Measurements from ENCODE around the gene SH3RF3.

DNA sequence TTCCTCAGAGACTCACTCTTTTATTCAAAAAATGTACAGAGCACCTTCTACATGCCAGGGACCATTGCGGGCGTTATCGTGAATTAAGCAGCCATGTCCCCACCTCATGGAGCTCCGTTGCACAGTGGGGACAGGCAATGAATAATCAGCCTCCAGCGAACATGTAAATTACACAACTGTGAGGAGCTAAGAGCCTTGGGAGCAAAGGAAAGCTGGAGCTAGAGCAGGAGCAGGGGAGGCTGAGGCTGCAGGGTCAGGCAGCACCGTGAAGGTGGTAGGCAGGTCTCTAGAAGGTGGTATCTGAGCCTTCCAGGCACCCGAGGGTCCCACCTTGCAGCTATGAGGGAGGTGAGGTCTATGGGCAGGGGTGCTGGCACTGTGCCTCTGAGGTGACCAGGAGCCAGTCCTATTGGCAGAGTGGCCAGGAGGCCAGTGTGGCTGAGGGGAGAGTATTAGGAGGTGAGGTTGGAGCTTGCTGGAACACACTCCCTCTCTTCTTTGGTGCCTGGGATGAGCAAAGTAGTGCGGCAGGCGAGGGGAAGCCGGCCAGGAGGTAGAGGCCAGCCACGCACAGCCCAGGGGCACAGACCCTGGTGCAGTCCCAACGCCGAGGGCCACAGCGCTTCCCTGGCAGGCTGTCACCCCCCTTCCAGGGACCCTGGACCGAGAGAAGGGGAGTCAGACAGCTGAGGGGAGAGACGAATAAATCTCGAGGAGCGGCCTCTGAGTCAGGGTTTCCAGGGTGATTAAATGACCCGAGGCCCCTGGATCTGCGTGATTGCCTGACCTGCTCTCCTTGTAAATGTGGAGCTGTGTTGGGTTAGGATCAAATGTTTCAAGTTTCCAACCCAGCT lies 317.5 kb downstream of the SH3RF3 start:
- TF ChIP-seq EZH2 (IDR thresholded peaks at IDR 0.05) (no peak), TCF7L2 (IDR thresholded peaks at IDR 0.05; ENCODE audit: borderline replicate concordance, extremely low read depth, insufficient read depth, insufficient read length) (no peak), ZFX (IDR thresholded peaks at IDR 0.05) (no peak), RAD21 (IDR thresholded peaks at IDR 0.05; ENCODE audit: low read depth) (no peak), SRF (IDR thresholded peaks at IDR 0.05; ENCODE audit: low read depth) (no peak), POLR2A (IDR thresholded peaks at IDR 0.05; ENCODE audit: borderline replicate concordance, extremely low read depth, insufficient read depth, insufficient read length) (no peak), EGR1 (IDR thresholded peaks at IDR 0.05; ENCODE audit: low read depth) (no peak), ZNF274 (IDR thresholded peaks at IDR 0.05; ENCODE audit: low read depth, low read length) (no peak), SP1 (IDR thresholded peaks at IDR 0.05; ENCODE audit: low read depth) (no peak), SIN3A (IDR thresholded peaks at IDR 0.05; ENCODE audit: low read depth) (no peak)
- TF ChIP-seq, protein P1, sequence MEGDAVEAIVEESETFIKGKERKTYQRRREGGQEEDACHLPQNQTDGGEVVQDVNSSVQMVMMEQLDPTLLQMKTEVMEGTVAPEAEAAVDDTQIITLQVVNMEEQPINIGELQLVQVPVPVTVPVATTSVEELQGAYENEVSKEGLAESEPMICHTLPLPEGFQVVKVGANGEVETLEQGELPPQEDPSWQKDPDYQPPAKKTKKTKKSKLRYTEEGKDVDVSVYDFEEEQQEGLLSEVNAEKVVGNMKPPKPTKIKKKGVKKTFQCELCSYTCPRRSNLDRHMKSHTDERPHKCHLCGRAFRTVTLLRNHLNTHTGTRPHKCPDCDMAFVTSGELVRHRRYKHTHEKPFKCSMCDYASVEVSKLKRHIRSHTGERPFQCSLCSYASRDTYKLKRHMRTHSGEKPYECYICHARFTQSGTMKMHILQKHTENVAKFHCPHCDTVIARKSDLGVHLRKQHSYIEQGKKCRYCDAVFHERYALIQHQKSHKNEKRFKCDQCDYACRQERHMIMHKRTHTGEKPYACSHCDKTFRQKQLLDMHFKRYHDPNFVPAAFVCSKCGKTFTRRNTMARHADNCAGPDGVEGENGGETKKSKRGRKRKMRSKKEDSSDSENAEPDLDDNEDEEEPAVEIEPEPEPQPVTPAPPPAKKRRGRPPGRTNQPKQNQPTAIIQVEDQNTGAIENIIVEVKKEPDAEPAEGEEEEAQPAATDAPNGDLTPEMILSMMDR (IDR thresholded peaks at IDR 0.05 in 2 of 3, conservative IDR thresholded peaks at IDR 0.05 in 1 of 3; ENCODE audit: borderline replicate concordance in 1 of 3, insufficient read depth in 1 of 3, low read depth in 2 of 3, low read length in 2 of 3) = no peak
- TF ChIP-seq, protein P2, sequence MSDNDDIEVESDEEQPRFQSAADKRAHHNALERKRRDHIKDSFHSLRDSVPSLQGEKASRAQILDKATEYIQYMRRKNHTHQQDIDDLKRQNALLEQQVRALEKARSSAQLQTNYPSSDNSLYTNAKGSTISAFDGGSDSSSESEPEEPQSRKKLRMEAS (IDR thresholded peaks at IDR 0.05) = no peak
- TF ChIP-seq, protein P3, sequence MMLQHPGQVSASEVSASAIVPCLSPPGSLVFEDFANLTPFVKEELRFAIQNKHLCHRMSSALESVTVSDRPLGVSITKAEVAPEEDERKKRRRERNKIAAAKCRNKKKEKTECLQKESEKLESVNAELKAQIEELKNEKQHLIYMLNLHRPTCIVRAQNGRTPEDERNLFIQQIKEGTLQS (IDR thresholded peaks at IDR 0.05) = no peak
- TF ChIP-seq, protein P4, sequence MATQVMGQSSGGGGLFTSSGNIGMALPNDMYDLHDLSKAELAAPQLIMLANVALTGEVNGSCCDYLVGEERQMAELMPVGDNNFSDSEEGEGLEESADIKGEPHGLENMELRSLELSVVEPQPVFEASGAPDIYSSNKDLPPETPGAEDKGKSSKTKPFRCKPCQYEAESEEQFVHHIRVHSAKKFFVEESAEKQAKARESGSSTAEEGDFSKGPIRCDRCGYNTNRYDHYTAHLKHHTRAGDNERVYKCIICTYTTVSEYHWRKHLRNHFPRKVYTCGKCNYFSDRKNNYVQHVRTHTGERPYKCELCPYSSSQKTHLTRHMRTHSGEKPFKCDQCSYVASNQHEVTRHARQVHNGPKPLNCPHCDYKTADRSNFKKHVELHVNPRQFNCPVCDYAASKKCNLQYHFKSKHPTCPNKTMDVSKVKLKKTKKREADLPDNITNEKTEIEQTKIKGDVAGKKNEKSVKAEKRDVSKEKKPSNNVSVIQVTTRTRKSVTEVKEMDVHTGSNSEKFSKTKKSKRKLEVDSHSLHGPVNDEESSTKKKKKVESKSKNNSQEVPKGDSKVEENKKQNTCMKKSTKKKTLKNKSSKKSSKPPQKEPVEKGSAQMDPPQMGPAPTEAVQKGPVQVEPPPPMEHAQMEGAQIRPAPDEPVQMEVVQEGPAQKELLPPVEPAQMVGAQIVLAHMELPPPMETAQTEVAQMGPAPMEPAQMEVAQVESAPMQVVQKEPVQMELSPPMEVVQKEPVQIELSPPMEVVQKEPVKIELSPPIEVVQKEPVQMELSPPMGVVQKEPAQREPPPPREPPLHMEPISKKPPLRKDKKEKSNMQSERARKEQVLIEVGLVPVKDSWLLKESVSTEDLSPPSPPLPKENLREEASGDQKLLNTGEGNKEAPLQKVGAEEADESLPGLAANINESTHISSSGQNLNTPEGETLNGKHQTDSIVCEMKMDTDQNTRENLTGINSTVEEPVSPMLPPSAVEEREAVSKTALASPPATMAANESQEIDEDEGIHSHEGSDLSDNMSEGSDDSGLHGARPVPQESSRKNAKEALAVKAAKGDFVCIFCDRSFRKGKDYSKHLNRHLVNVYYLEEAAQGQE (IDR thresholded peaks at IDR 0.05; ENCODE audit: low read depth) = no peak

Data from HCT116 (cell line).